ENCODE results near the gene TMEM132C.

DNA sequence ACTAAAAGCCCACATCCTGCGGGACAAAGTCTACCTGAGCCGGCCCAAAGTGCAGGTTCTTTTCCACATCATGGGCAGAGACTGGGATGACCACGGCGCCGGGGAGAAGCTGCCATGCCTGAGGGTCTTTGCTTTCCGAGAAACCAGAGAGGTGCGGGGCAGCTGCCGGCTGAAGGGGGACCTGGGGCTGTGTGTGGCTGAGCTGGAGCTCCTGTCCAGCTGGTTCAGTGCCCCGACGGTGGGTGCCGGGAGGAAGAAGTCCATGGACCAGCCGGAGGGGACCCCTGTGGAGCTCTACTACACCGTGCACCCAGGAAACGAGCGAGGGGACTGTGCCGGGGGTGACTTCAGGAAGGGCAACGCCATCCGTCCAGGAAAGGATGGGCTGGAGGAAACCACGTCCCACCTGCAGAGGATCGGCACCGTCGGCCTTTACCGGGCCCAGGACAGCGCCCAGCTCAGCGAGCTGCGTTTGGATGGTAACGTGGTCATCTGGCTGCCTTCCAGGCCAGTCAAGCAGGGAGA is 148.1 kb downstream of the TMEM132C start:
- no peak for TF ChIP-seq ZNF121 (CRISPR knock-in tag; IDR thresholded peaks at IDR 0.05)
- TF ChIP-seq, protein P1, sequence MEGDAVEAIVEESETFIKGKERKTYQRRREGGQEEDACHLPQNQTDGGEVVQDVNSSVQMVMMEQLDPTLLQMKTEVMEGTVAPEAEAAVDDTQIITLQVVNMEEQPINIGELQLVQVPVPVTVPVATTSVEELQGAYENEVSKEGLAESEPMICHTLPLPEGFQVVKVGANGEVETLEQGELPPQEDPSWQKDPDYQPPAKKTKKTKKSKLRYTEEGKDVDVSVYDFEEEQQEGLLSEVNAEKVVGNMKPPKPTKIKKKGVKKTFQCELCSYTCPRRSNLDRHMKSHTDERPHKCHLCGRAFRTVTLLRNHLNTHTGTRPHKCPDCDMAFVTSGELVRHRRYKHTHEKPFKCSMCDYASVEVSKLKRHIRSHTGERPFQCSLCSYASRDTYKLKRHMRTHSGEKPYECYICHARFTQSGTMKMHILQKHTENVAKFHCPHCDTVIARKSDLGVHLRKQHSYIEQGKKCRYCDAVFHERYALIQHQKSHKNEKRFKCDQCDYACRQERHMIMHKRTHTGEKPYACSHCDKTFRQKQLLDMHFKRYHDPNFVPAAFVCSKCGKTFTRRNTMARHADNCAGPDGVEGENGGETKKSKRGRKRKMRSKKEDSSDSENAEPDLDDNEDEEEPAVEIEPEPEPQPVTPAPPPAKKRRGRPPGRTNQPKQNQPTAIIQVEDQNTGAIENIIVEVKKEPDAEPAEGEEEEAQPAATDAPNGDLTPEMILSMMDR (IDR thresholded peaks at IDR 0.05), result no peak
- TF ChIP-seq ZNF232 (CRISPR knock-in tag; IDR thresholded peaks at IDR 0.05), result no peak
- no peak for TF ChIP-seq NFYB (CRISPR knock-in tag; conservative IDR thresholded peaks at IDR 0.05; ENCODE audit: low read depth)
- TF ChIP-seq, protein P2, sequence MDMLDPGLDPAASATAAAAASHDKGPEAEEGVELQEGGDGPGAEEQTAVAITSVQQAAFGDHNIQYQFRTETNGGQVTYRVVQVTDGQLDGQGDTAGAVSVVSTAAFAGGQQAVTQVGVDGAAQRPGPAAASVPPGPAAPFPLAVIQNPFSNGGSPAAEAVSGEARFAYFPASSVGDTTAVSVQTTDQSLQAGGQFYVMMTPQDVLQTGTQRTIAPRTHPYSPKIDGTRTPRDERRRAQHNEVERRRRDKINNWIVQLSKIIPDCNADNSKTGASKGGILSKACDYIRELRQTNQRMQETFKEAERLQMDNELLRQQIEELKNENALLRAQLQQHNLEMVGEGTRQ (CRISPR knock-in tag; IDR thresholded peaks at IDR 0.05), result no peak
- TF ChIP-seq, protein P3, sequence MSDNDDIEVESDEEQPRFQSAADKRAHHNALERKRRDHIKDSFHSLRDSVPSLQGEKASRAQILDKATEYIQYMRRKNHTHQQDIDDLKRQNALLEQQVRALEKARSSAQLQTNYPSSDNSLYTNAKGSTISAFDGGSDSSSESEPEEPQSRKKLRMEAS (CRISPR knock-in tag; IDR thresholded peaks at IDR 0.05), result no peak
- TF ChIP-seq SOX15 (CRISPR knock-in tag; IDR thresholded peaks at IDR 0.05), result no peak
- no peak for TF ChIP-seq ELF4 (CRISPR knock-in tag; IDR thresholded peaks at IDR 0.05; ENCODE audit: low read depth)
- TF ChIP-seq RORB (CRISPR knock-in tag; IDR thresholded peaks at IDR 0.05), result no peak
- TF ChIP-seq ESRRA (CRISPR knock-in tag; IDR thresholded peaks at IDR 0.05; ENCODE audit: borderline replicate concordance), result no peak
- TF ChIP-seq JUN (CRISPR knock-in tag; IDR thresholded peaks at IDR 0.05), result no peak
- no peak for TF ChIP-seq ETV6 (CRISPR knock-in tag; IDR thresholded peaks at IDR 0.05)
- TF ChIP-seq FOXP1 (CRISPR knock-in tag; IDR thresholded peaks at IDR 0.05; ENCODE audit: borderline replicate concordance), result no peak
- no peak for TF ChIP-seq STAT6 (CRISPR knock-in tag; conservative IDR thresholded peaks at IDR 0.05; ENCODE audit: low read depth)

Data from WTC11 (cell line).